NCI-H2196 (cell line): ENCODE results near the gene PEAK1.

Source experiments
- DNase-seq: peaks from one replicate; lab custom pipeline; 2025; ENCODE audit not compliant: unreplicated experiment; lab: John Stamatoyannopoulos, UW

The PEAK1 gene

DNA sequence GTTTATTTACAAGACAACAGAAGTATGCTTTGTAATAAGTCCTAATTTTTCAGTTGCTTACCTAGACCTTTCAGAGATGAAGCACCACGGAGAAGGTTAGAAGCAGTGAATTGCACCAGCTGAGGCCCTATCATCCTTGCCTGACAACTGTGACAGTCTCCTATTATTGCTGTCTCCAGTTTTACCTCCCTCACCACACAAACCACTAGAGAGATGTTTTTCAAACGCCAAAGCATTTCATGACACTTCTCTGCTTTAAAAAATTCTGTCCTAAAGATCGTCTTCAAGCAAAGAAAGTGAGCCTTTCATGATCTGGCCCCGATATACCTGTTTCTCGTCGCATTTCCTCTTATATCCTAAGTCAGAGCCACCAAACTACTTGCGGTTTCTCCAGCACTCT is 276.7 kb downstream of the PEAK1 start:
- DNase-seq = no peak

DNA sequence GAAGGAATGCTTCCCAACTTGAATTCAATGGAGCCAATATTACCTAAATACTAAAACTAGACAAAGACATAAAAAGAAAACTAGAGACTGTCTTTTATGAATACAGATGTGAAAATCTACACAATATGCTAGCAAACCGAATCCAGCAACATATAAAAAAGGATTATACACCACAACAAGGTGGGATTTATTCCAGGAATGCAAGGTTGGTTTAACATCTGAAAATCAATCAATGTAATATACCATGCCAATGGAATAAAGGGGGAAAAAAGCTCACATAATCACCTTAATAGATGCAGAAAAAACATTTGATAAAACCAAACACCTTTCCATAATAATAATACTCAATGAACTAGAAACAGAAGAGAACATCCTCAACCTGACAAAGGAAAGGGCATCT is 279.7 kb downstream of the PEAK1 start:
- DNase-seq = no peak

DNA sequence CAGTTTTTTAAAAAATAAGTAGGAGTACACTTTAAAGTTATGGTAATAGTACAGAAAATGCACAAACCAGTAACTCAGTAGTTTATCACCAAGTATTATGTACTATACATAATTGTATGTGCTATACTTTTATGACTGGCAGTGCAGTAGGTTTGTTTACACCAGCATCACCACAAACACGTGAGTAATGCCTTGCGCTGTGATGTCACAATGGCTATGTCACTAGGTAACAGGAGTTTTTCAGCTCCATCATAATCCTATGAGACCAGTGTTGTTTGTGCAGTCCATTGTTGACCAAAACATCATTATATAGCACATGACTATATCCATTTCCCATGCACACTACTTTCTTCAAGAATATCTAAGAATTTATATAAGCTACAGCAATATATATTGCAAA is 280.6 kb downstream of the PEAK1 start:
- DNase-seq = no peak

DNA sequence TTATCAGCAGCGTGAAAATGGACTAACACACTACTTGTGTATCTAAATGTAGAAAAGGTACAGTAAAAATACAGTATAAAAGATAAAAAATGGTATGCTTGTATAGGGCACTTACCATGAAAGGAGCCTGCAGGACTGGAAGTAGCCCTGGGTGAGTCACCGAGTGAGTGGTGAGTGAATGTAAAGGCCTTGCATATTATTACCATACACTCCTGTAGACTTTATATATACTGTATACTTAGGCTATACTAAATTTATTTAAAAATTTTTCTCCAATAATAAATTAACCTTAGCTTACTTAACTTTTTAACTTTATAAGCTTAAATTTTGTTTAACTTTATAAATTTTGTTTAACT is 281.8 kb downstream of the PEAK1 start:
- no peak for DNase-seq

DNA sequence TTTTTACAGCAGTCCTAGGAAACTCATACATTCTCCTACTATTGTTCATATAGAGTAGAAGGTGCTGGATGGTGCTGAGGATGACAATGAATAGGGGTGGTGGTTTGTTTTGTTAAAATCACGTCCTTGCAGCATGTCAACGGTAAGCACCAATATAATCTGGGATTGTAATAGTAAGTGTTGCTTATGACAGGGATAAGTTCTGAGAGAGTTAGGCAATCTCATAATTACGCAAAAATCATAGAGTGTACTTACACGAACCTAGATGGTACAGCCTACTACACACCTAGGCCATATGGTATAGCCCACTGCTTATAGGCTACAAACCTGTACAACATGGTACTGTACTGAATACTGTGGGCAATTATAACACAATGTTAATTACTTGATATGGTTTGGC is 284.7 kb downstream of the PEAK1 start:
- DNase-seq = no peak

DNA sequence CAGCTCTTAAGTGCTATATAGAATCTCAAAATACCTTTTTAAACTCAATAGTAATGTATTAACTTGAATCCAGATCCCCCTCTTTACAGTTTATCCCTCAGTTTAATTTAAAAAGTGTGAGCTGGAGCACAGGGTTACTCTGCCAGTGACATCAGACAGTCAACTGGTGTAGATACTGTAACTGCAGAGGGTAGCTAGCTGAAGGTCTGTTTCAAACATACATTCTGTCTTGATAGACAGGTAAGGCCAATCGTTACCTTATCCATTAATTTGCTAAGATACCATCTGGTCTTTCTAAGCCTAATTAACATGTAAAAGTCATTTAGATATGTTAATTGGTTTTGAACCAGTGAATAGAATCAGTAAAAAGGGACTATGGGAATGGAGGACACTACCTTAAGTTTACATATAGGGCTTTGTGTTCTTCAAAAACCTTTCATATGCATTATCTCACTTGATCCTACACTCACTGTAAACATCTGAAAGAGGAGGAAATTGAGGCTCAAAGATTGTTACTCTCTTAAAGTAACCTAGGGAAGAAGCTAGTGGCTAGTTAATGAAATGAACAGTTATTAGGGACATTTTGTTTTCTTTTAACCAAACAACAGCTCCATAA is 289.5 kb downstream of the PEAK1 start:
- DNase-seq = no peak

DNA sequence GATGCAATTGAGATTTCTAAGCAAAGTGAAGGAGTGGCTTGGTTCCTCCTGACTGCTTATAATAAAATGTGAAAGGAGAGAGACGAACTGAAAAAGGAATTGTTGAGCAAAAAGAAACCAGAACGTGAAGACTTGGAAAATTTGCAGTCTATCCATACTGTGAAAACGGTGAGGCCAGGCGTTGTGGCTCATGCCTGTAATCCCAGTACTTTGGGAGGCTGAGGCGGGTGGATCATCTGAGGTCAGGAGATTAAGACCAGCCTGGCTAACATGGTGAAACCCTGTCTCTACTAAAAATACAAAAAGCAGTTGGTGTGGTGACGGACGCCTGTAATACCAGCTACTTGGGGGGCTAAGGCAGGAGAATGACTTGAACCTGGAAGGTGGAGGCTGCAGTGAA is 292.3 kb downstream of the PEAK1 start:
- no peak for DNase-seq

DNA sequence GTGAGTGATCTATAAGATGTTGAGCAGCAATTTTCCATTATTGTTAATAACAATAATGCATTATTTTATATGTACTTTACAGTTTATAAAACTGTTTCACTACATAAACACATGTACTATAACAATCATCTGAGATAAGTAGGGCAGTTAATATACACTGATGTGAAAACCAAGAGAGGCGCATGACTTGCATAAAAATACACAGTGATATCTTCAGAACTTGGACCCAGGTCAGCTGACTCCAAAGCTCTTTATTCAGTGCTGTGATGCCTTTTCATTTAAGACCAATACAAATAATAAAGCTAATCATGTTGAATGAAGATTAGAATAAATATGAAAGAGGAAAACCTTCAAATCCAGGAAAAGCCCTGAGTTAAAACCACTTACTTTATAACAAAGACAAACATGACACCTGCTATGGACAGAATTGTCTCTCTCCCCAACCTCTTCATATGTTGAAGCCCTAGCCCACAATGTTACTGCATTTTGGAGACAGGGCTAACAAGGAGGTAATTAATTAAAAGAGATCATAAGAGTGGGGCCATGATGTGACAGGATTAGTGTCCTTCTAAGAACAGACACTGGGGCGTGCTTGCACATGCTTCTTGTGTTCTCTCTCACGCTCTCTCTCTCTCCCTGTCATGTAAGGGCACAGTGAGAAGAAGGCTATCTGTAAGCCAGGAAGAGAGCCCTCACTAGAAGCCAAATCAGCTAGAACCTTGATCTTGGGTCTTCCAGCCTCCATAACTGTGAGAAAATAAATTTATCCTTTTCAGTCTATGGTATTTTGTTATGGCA is 293.2 kb downstream of the PEAK1 start:
- DNase-seq = no peak

DNA sequence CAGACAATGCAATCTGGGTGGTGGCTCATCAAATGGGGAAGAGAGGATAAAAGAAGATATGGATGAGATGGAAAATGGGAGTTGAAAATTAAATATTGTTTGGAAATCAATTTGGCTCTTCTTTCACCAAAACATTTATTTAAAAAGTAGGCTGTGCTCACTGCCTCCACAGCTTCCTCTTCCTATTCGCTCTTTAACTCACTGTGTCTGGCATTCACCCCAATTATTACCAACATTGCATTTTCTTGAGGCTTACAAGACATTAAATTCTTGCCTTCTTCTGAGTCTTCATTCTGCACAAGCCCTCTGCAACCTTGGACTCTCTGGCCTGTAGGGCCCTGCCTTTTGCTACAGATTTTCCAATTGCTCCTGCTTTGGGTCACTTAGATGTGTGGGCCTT is 296.1 kb downstream of the PEAK1 start:
- no peak for DNase-seq

DNA sequence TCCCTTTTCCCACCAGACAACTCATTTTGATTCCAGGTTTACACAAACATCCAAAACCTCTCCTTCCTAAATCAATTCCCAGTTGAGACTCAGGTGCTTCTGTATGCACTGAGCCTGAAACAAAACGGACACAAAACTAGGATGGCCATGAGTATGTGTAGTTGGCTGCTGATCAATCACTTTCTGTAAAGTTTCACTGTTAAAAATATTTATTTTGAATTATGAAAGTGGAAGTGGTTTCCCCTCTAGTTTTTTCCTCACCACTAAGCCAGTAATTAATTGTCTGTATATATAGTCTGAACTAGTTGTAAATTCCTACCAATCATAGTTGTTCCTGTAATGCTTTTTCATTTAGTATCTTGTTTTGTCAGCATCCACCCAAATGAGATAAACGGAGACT is 297.3 kb downstream of the PEAK1 start:
- no peak for DNase-seq

DNA sequence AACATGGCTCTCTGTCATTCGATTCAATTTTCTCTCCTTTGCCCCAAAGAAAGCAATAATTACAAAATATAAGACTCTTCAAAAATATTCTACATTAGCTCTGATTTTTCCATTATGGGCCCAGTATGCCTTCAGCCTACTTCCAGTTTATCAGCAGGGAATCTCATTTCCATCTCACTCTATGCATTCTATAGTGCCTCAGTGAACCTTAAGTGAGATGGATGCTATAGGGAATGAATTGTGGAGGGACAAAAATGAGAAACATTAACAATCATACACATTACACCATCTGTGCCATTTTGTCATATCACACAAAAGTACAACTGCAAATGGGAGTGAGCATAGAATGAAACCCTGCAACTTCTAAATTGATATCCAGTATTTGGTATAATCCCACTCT is 298.3 kb downstream of the PEAK1 start:
- DNase-seq = no peak

DNA sequence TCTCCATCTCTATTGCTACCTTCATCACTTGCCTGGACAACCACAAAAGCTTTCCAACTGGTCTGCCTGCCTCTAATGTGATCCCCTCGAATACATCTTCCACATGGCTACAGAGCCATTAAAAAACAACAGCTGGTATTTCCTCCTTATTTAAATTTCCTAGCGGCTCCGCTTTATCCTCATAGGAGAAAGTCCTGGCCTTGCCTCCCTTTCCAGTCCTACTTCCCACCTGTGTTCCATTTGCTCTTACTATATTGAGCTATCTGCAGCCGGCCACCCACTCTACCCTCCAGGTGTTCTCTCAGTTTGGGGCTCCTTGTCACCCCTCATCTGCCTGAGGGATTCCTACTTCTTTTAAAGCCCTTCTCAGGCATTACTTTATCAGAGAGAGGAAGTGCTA is 299.3 kb downstream of the PEAK1 start:
- DNase-seq = no peak

DNA sequence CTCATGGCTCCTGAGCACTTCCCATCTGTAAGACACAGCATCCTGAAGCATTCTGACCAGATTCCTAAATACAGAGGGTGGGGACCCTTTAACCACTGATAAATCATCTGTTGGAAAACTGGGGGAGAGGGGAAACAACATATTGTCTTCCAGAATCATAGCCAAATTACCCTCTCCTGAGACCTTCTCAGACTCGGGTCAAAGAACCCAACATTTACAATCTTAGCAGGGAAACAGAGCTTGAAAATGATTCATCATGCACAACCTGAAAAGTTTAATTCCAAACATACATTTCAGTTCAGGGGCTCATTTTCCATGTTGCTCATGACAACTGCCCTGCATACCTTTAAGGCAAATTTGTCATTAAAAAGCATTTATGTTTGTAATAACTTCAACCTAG is 300.5 kb downstream of the PEAK1 start:
- no peak for DNase-seq

DNA sequence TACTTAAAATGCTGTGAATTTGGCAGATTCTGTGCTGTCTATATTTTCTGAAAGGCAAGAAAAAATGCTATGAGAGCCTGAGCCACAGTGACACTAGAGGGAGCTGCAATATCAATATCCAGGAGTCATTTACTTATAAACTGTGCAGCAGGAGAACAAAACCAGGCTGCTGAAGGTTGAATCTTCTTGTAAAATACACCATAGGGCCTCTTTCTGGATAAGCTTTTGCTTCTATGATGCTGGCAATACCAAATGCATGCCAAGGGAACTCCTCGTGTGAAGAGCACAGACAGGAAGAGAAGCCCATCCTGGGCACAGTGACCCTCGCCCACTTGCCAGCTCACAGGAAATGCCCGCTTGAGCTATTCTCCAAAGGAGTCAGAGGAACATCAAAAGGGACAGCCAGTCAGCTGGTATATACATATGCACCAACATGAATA is 301.0 kb downstream of the PEAK1 start:
- peak; percentile 30 for DNase-seq

DNA sequence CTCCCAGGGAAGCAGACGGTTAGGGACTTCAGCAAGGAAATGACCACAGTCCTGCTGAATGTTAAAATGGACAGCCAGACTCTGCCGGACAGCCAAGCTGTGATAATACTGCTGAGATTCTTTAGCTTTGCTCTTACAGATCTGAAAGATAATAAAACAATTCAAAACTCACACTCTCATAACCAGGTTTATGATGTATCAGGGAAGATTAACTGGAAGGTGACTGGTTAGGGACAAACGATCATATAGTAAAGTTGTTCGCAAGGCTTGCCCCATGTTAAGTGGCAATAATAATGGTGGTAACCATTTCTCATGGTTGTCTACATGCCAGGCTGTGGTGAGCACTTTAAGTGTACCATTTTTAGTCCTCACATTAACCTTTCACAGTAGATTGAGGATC is 304.7 kb downstream of the PEAK1 start:
- DNase-seq = no peak

DNA sequence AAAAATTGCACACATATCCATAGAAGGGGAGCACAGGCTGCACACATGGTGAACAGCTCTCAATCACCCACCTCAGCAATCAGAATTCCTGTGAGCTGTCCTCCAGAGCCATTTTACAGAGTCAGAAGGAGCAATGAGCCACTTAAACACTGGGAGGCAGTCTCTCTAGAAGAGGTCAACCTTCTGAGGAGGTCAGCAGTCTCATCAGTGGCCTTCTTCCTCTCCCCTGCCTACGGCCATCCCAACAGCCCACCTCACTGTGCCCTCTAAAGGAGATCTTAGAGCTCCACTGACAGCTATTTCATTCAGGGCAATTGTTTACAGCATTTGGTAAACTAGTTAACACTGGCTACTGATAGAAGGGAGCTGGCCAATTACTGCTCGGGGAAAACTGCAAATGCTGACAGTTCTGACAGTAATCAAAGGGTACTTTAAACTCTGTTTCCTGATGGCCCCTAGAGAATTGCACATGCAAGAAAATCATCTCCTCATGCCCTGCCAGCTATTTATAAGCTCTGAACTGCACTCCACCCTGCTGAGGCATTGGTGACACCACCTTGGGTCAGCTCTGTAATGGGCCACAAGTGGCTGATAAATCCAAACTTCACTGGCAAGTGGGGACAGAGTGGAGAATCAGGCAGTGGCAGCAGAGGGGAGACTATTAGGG is 306.9 kb downstream of the PEAK1 start:
- DNase-seq = no peak

DNA sequence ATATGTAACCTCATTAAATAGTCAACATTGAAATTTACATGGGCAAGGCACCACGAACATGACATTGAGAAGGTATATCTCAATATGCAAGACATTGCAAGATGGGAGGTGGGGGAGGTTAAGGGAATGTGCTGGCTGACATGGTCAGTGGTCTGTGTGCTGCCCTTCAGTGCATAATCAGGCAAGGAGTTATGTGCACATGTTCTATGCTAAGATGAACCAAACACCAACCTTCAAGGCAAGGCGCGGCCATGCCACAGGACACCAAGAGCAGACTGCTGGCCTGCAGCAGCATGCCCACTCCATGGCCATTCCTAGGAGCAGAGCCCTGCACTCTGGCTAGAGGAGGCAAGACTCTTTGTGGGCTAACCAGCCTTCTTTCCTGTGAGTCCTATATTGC is 308.1 kb downstream of the PEAK1 start:
- no peak for DNase-seq

DNA sequence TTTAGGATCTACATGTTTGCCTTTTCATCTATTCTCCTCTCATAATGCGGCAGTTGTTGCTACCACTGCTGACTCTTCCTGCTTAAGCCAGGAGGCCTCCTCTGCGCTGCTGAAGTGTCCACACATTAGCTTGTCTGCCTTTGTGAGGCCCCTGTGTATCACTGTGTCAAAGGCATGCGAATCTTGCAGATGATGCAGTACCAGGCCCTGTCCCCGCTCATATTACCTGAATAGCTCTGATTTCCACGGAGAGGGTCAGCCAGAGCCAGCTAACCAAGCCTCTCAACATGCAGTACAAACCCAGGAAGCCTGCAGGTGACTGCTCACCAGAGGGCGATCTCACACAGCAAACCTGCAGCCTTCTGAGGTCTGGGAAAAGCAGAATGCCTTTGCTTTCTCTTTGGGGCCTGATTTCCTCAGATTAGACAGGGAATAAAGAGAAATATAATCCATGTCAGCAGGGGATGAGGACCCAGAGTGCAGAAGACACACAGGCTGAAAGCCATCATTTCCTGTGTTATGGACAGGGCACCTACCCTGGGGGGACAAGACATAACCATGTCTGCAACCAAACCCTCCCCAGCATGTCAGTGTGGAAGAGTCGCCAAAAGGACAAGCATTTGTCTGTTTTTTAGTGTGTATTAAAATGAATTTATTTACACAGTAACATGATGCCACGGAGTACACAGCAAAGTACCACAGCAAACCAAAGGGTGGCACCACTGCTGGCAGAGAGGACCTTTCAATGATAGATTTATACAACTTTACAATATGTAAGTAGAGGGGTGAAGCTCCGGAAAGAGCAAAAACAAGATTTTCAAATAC is 312.2 kb downstream of the PEAK1 start:
- peak; percentile 35 for DNase-seq

DNA sequence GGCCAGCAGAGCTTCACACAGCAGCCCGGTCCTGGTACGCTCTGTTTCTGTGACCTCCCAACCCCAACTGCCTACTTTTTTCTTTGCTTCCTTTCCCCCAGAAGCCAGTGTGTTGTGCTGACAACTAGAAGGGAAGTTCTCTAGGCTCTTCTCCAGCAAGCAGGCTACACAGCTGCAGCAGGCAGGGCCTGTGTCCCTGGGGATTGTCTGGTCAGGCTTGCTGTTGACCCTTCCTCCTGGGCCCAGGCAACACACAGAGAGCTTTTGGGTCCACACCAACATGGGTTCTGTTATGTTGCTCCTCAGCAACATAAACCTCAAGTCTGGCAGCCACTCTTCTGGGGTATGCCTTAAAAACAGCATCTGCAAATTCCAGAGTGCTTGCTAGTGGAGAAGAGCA is 312.8 kb downstream of the PEAK1 start:
- DNase-seq = no peak

DNA sequence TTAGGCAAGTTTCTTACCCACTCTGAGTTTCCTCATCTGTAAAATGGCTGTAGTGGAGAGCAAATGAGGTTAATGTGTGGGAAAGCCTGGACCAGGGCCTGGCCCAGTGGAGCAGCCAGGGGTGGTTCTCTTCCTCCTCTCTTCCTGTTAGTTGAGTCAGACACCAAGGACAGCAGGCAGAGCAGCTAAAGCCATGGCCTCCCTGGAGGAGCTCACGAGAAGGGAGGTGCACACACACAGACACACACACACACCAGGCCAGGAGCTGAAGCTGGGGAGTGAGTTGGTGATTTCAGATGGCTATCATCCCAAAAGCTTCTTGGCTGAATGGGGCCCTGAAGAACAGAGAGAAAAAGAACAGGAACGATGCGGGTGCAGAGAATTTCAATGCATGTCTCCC is 315.7 kb downstream of the PEAK1 start:
- DNase-seq = no peak

DNA sequence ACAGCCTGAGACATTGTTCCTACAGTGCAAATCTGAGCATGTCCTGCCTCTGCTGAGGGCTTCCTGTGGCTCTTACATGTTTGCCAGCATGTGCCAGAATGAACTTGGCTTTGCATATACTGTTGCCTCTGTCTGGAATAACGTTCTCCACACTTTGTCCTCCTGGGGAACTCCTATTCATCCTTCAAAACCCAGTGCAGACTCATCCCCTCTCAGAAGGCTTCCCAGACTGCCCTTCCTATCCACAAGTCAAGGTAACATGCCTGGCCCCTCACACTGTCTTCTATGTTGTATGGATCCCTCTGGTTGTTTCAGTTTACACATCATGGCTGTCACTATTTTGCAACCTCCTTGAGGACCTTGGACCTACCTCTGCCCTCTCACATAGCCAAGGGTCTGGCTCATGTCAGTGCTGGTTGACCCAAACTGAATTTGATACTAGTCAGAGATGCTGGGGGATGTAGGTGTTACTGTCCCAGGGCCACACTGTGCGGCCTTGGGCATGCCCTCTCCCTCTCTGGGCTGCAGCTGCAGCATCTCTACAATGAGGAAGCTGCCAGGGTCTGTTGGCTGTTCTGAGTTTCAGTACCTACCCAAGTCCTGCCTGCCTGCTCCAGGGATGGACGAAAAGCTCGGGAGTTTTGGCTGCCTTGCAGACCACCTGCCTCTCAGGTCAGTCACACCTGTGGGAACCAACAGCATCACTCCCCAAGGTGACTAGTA is 320.0 kb downstream of the PEAK1 start:
- no peak for DNase-seq
